ENCODE results near the gene GRM6.

DNA sequence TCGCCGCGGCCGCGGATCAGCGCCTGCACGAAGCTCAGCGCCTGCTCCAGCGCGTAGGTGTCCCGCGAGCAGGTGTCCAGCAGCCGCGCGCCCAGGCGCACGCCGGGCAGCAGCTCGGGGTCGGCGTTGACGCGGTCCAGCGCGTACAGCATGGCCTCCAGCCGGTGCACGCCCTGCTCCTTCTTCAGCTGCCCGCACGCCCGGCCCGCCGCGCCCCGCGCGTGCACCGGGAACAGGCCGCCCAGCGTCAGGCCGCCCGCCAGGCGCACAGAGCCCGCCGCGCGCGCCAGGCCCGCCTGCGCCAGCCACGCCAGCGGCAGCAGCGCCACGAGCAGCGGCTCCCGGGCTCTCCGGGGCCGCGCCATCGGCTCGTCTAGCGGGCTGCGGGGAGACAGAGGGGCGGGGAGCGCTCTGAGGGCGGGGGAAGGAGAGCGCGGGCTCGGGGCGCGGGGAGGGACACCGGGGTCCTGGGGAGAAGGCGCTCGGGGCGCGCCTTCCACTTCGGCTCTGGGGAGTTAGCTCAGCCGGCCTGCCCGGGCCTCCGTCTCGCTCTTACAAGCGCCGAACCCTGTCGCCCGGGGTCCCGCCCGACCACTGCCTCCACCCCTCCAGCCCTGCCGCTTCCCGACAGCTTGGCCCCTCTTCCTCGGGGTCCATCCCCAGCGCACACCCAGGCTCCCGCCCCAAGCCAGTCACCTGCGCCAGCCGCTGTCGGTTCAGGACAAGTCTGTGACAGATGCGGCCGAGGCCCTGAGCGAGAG, at the start of gene GRM6:
- TF ChIP-seq POLR2A (IDR thresholded peaks at IDR 0.05) (no peak), CTCF (IDR thresholded peaks at IDR 0.05) (no peak)

All from adrenal gland (tissue), 5 donors.